NCI-H524 treated with DMSO at 0.1 percent for 48 hours (cell line): ENCODE results near the gene PRDM16.

Source experiments
- DNase-seq: peaks from one replicate; lab custom pipeline; 2025; lab: John Stamatoyannopoulos, UW

The PRDM16 gene

DNA sequence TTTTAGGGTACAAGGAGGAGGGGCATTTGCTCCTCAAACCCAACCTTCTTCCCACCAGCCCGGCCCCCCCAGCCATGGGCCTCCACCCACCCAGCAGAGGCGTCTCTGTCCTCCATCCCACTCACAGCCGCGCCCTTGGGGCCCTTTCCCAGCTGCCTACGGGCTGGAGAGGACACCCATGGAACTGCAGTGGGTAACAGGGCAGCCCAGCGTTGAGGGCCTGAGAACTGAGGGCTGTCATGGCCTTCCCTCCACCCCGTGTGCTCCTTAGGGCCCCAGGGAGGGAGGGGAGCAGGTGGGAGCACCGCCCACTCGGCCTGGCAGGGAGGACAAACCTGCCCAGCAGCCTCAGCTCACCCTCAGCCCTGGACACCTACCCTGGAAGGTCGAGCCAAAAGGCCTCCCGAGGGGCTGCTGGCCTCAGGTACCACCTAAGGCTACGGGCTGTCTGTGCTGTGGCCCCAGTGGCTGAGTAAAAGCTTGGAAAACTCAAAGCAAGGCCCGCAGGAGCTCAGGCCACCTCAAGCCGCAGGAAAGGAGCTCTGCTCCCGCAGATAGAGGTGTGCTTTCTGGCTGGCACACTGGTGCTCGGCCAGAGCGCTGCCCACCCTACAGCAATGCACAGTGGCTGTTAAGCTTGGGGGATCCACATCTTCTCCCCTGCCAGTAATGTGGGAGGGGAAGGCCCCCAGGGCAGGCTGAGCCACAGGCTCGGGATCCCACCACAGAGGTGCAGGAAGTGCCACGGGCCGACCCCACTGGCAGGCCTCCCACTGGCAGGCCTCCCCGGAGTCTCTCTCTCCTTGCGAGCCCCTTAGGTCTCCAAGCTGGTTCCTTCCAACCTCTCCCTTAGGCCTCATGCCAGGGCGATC is 383.2 kb downstream of the PRDM16 start:
- no peak for DNase-seq

DNA sequence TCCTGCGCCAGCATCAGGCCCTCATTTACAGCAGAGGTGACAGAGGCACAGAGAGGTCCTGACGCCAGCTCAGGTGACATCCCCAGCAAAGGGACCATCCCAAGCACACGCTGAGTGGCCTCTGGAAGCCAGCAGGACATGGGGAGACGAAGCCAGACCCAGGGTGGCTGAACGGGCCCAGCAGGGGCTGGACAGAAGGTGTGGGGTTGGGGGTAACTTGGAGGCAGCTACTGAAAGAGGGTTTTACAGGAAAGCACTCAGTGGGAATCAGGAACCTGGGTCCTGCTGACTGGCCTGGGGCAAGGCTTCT is 383.8 kb downstream of the PRDM16 start:
- DNase-seq: no peak

GRCh38 chr1:3453203-3453761 is 384.3 kb downstream of the PRDM16 start:
- no peak for DNase-seq

DNA sequence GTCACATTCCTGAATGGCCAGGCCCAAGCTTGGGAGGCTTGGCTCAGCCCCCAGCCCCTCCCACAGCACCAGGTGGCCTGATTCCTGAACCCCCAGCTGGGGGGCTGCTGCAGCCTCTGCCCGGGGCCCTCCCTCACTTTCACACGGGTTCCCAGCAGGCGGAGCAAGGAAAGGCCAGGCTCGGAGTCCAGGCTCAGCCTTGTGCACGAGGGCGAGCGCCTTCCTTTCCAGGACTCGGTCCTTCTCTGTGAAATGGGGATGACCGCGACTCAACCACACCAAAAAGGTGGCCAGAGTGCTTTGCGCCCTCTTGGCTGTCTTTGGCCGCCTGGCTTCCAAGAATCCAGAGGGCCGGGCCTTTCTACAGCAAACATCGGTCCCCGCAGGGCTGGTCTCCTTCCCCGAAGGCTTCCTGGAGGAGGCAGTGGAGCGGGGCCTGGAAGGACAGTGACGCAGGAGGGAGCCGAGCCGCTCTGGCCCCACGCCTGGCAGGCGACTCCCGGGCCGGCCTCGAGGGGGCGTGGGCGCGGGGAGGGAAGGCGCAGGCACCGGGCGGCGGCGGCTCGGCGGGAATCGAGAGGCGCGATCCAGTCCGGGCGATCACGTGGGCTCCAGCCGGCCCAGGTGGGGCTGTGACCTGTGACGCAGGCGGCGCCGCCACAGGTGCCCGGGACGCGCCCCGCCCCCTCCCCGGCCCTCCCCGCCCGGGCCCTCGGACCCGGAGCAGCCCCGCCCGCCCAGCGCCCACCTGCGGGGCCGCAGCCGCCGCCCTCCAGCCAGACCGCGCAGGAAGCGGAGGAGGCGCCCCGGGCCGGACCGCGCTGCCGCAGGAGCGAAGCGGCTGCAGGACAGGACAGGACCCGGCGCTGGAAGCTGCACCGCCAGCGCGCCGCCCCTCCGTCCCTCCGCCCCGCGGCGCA is 385.1 kb downstream of the PRDM16 start, which contains the start of gene ARHGEF16:
Gene ARHGEF16, plus strand, starts transcription at position 775 of the 920 bp plus-strand sequence. CDS start 8,420 bp downstream, outside the sequence.
- DNase-seq: no peak

DNA sequence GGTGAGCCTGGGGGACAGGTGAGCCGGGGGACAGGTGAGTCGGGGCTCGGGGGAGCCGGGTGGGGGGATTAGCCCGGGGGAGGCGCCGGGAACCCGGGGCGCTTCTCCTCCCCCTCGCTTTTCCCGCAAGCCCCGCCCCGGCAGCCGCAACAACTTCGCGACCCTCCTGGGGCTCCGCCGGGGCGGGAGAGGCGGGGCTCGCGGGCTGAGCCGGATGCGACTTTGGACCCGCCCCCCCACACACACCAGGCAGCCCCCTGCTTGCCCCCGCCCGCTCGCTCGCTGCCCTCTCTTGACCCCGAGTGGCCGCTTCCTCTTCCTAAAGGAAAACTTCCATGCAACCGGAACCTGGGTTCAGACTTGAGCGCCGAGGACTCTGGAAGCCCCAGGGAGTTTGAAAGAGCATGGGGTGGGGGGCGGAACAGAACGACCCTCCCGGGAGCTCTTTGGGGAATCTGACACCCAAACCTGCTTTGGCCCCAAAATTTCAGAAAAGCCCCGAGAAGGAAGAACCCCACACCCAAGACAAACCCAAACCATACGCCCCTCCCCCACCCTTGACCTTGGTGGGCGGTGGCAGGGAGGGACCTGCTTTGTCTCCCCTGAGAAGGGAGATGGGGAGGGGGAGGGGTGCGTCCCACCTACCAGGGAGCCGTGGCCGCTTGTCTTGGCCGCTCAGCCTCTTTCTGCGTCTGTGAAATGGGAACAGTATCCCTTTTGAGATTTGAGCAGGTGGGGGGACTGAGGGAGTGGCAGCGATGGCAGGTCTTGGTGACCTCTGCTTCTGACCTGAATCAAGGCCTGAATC is 386.0 kb downstream of the PRDM16 start:
- DNase-seq: no peak

DNA sequence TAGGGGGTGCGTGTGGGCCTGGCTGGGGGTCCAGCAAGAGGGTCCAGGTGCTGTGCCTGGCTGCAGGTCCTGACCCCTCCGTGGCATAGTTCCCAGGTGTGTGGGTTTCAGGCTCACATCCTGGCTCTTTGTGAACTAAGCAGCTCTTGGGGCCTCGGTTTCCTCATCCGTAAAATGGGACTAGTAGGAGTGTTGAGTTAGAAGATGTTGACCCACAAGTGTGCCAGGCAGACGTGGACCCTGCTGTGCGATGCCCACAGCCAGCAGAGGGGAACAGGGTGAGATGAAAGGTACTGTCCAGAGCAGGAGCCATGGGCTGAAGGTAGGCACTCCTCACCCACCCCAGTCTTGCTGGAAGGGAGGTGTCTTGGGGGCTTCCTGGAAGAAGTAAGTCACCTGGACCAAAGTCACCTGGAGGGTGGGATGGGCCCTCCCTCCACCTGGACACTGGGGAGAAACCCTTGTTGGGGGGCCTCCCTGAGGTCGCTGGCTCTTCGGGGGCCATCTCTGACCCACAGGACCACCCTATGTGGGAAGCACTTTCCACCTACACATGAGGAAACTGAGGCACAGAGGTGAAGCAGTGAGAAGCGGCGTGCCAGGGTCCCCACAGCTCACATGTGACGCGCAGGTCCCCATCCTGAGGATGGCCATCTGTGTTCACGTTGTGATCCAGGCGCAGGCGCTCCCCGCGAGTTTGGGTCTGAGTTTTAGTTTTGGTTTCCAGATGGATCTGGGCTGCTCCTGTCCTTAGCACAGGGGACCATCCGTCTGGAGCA is 386.9 kb downstream of the PRDM16 start:
- DNase-seq: no peak

- DNase-seq: no peak
These were observed 387.5 kb downstream of the PRDM16 start for GRCh38 chr1:3456449-3456963.

GRCh38 chr1:3456964-3457909 is 388.2 kb downstream of the PRDM16 start:
- no peak for DNase-seq

- DNase-seq: no peak
These were observed 389.2 kb downstream of the PRDM16 start for GRCh38 chr1:3457910-3458883.

DNA sequence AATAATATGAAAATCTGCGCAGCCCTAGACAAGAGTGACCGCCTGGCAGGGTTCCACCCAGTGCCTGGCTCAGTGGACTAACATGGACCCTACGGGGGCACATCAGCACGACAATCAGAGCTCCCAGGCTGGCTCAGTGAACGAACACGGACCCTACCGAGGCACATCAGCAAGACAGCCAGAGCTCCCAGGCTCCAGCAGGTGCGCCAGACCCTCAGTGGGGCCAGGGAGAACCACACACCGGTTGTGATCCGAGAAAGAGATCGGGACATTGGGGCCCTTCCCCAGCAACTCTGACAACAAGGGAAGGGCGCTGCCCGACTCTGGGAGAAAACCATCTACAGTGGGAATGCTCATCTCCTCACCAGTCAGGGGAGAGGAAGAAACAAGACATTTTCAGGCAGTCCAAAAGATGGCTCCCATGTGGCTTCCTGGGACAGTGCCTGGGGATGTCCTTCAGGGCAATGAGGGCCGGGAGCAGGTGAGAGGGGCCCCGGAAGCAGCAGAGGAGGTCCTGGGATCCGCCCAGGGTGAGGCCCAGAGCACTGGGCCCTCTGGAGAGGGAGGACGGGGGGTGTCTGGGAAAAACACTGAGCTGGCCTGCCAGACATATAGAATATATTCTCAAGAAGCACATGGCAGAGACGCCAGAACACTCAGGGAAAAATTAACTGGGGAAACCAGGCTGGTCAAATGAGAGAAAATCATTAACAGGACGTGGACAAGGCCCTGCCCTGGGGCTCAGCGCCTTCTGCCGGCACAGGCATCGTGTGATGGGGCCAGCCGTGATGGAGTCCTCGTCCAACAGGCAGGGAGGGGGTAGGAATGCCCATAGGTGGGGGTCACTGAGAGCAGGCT is 390.3 kb downstream of the PRDM16 start:
- no peak for DNase-seq

GRCh38 chr1:3459940-3460671 is 391.1 kb downstream of the PRDM16 start:
- no peak for DNase-seq

- DNase-seq: no peak
These were observed 391.7 kb downstream of the PRDM16 start for GRCh38 chr1:3460672-3461131.

DNA sequence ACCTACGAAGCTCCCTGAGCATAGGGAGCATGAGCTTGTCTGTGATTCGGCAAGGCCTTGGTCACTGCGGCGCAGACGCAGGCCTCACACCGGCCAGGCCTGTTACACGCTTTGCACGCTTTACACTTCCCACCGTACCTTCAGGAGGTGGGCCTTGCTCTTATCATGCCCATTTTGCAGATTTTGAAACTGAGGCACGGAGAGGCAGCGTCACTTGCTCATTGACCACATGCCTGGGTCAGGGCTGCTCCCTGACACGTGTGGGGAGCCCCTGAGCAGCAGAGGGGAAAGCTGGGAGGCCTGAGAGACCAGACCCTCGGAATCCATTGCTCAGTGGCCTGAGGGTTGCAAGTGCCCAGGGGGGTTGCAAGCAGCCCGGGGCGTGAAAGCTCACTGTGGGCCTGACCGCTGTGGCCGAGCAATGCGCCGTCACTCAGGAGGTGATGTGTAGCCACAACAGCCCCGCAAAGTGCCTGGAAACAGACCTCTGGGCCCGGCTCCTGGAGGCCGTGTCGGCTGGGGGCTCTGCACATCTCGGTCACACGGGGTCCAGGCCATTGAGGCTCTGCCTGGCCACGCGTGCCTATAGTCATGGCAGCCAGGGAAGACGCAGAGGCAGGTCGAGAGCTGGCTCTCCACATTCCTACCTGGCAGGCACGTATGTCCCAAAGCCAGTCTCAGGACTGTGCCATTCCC is 392.4 kb downstream of the PRDM16 start:
- DNase-seq: no peak

DNA sequence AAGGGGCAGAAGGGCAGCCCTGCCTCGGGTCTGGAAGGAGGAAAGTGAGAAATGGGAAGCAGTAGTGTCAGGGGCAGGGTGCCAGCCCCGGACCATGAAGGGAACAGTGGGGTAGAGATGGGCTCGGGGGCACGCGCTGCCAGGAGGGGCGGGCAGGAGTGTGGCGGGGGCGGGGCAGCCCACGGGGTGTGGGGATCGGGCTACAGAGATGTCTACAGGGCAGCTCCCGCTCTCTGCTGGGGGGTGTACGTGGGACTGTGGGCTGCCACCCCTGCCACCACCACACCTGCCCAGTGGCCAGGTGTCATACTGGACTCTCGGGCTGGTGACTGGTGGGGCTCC is 392.9 kb downstream of the PRDM16 start:
- no peak for DNase-seq

DNA sequence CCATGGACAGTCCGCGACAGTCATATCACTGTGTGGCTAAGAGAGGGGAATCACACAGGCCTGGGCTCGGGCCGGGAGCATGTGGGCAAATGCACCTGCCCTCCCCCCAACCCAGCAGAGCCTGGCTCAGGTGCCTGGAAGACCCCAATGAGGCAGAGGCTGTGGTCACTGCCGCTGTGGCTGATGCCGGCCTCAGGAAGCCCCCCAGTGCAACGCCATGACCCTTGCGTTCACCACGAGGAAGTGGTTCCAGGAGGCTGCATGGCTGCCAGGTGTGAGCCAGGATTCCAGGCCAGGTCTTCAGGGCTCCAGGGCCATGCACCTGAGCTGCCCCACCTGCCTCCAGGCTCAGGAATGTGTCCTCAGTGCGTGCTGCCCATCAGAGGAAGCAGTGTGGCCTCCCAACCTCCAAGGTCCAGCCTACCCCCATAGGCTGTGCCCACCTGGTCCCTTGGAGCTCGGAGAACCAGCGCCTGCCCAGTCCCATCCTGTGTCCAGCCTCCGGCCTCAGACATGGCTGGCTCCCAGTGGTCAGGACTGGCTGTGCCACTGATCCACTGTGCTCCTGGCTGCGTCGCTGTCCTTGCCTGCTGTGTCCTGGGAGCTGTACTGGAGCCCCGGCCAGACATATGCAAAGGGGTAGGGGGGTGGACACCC is 393.5 kb downstream of the PRDM16 start:
- DNase-seq: no peak

- DNase-seq: no peak
These were observed 394.0 kb downstream of the PRDM16 start for GRCh38 chr1:3463013-3463385.
